Measurements from ENCODE around the gene GPRC5B.

GRCh38 chr16:19810817-19811731 lies 73.6 kb downstream of the GPRC5B start:
- TF ChIP-seq EZH2 (optimal IDR thresholded peaks at IDR 0.05; ENCODE audit: low read depth, low read length), result no peak
- TF ChIP-seq CTCF (IDR thresholded peaks at IDR 0.05; ENCODE audit: low read length), result no peak
